Body of pancreas (tissue), 4 donors: ENCODE data around the gene ING4. TPM values are rescaled to one million over a fixed set of nuclear protein-coding genes. Genes with fewer than 3 reads are reported as not detected.

Source experiments
- ATAC-seq: fragments of 150-250 bp; one replicate; pipeline ENCODE4 v1.9.1; 2016
- DNase-seq, 4 donors: peaks; one replicate each; pipeline ENCODE4 v3.0.0-alpha.2; 2019
- H3K27ac ChIP-seq, 4 donors: fragments of 200-600 bp; sonication (generic); 1 replicate in 3 of 4; 2 replicates in 1 of 4; pipeline versions ENCODE4 v1.5.1 to v1.6.1; 2016 to 2019; ENCODE audit warnings: mild to moderate bottlenecking in 1 of 4, mixed read lengths in 1 of 4, moderate library complexity in 1 of 4
- H3K27me3 ChIP-seq, 2 donors: fragments of 200-600 bp; sonication (generic); one replicate each; pipeline ENCODE4 v1.6.0; 2016; ENCODE audit warnings: mild to moderate bottlenecking in 1 of 2
- H3K36me3 ChIP-seq, 2 donors: fragments of 200-600 bp; sonication (generic); replicated peaks in 1 of 2; 2 replicates each; pipeline ENCODE4 v1.5.1; 2016; ENCODE audit warnings: low read depth in 2 of 2; ENCODE audit not compliant: insufficient read depth in 1 of 2
- H3K4me1 ChIP-seq: fragments of 200-600 bp; sonication (generic); one replicate; pipeline ENCODE4 v1.6.0; 2016
- H3K4me3 ChIP-seq, 2 donors: fragments of 200-600 bp; sonication (generic); 1 replicate in 1 of 2; 2 replicates in 1 of 2; pipeline ENCODE4 v1.5.1; 2016 to 2019
- H3K9me3 ChIP-seq, 3 donors: fragments of 200-600 bp; sonication (generic); 1 replicate in 2 of 3; 2 replicates in 1 of 3; pipeline ENCODE4 v1.5.1; 2016
- CTCF ChIP-seq, 7 experiments: fragments of 450-650 bp in 4 of 7; fragments of 200-600 bp in 3 of 7; sonication (generic) in 3 of 7; IDR thresholded peaks; one replicate each; pipeline ENCODE4 v1.5.1; 2016 to 2019; ENCODE audit warnings: antibody characterized with exemption in 7 of 7
- POLR2A ChIP-seq, 3 donors: fragments of 450-650 bp; IDR thresholded peaks; one replicate each; pipeline ENCODE4 v1.6.1; 2016; ENCODE audit warnings: antibody characterized with exemption in 3 of 3, mild to moderate bottlenecking in 2 of 3
- WGBS, 2 donors: methylation state at CpG; one replicate each; pipeline ENCODE4 v1.1.5; 2017; 5-methylcytosine and 5-hydroxymethylcytosine counted together
- intact Hi-C: fragments of 100-400 bp; cut with DNase I; formaldehyde crosslinking; loops from one replicate; pipeline ENCODE4 v1.15.1; 2023
- total RNA-seq, 2 donors: library from RNA; depleted of rRNA; stranded (reverse); fragments of >200 nt; gene quantifications; one replicate each; pipeline ENCODE4 v1.1.0, GENCODE V29; 2016

The ING4 gene
- total RNA-seq, 2 donors from 2014 or later: 23.3 to 39.9 TPM

GRCh38 chr12:6627616-6628015 lies 35.3 kb downstream of the ING4 start:
- TF ChIP-seq CTCF (IDR thresholded peaks at IDR 0.05) (no peak), POLR2A (IDR thresholded peaks at IDR 0.05) (no peak)
- WGBS, 2 donors: 43 to 48% methylated on average over 7 of the region's 7 CpGs
- intact Hi-C loops: no loop called here
- Histone ChIP-seq H3K27me3 (no peaks in the 10 kb centered on the region), H3K4me1 (no peaks in the 10 kb centered on the region), H3K4me3 (no peak overlapping the region), H3K9me3 (no peaks in the 10 kb centered on the region), H3K36me3 (no peaks in the 10 kb centered on the region), H3K27ac (no peak overlapping the region)
- ATAC-seq: no peak
- no peak for DNase-seq

GRCh38 chr12:6626654-6627283 lies 36.1 kb downstream of the ING4 start:
- ATAC-seq: no peak
- H3K27me3 ChIP-seq: no peaks in the 10 kb centered on the region
- intact Hi-C loops: no loop called here
- no peak overlapping the region for H3K27ac ChIP-seq
- H3K4me1 ChIP-seq: no peaks in the 10 kb centered on the region
- no peaks in the 10 kb centered on the region for H3K9me3 ChIP-seq
- TF ChIP-seq CTCF (IDR thresholded peaks at IDR 0.05) (no peak), POLR2A (IDR thresholded peaks at IDR 0.05) (no peak)
- DNase-seq: no peak
- H3K36me3 ChIP-seq: no peaks in the 10 kb centered on the region
- H3K4me3 ChIP-seq: no peak overlapping the region
- WGBS, 2 donors: 68 to 79% methylated on average over 8 of the region's 8 CpGs

GRCh38 chr12:6620885-6621274 lies 42.0 kb downstream of the ING4 start:
- Histone ChIP-seq H3K27ac (no peak overlapping the region), H3K36me3 (no peaks in the 10 kb centered on the region), H3K9me3 (no peaks in the 10 kb centered on the region), H3K27me3 (no peaks in the 10 kb centered on the region), H3K4me1 (peaks cover 7% of the 10 kb centered on the region), H3K4me3 (no peak overlapping the region)
- 72 to 88% methylated on average over 25 to 29 of the region's 29 CpGs for WGBS, 2 donors
- TF ChIP-seq CTCF (IDR thresholded peaks at IDR 0.05): no peak
- TF ChIP-seq POLR2A (IDR thresholded peaks at IDR 0.05): no peak
- no peak for ATAC-seq
- DNase-seq: no peak
- intact Hi-C loops: no loop called here

GRCh38 chr12:6620137-6620884 lies 42.6 kb downstream of the ING4 start:
- Histone ChIP-seq H3K4me1 (peaks cover 7% of the 10 kb centered on the region), H3K4me3 (no peak overlapping the region), H3K27me3 (no peaks in the 10 kb centered on the region), H3K27ac (no peak overlapping the region), H3K9me3 (no peaks in the 10 kb centered on the region), H3K36me3 (no peaks in the 10 kb centered on the region)
- WGBS, 2 donors: 22 to 36% methylated on average over 18 to 78 of the region's 88 CpGs
- DNase-seq: peak; percentile 34 to 50 (median 40)
- intact Hi-C loops: no loop called here
- no peak for TF ChIP-seq POLR2A (IDR thresholded peaks at IDR 0.05)
- peak; percentile 7 to 54 (median 43) for TF ChIP-seq CTCF (IDR thresholded peaks at IDR 0.05)
- ATAC-seq: peak; percentile 57
